Activated naive CD8-positive, alpha-beta T cell treated with anti-CD3 and anti-CD28 coated beads, Interleukin-2, amount 50 U/mL, for 16 hours (primary cell): ENCODE data around the gene PTPRG.

Experiments
- DNase-seq: peaks from one replicate; pipeline ENCODE4 v3.0.0-alpha.2; 2020; ENCODE audit warnings: low read depth, low spot score

Gene PTPRG

GRCh38 chr3:61618231-61618630, 56.9 kb downstream of the PTPRG start:
- no peak for DNase-seq

- DNase-seq, result no peak
Observed at GRCh38 chr3:61618871-61619270, 57.5 kb downstream of the PTPRG start.

GRCh38 chr3:61620073-61620472, 58.7 kb downstream of the PTPRG start:
- no peak for DNase-seq

- DNase-seq, result no peak
Observed at GRCh38 chr3:61624300-61624699, 62.9 kb downstream of the PTPRG start.

GRCh38 chr3:61625429-61625828, 64.1 kb downstream of the PTPRG start:
- DNase-seq, result no peak

GRCh38 chr3:61626484-61626883, 65.1 kb downstream of the PTPRG start:
- DNase-seq, result no peak

- DNase-seq, result no peak
Observed at GRCh38 chr3:61627768-61628185, 66.4 kb downstream of the PTPRG start.

GRCh38 chr3:61628636-61629035, 67.3 kb downstream of the PTPRG start:
- no peak for DNase-seq

GRCh38 chr3:61629442-61629841, 68.1 kb downstream of the PTPRG start:
- DNase-seq, result no peak

GRCh38 chr3:61631108-61631769, 69.9 kb downstream of the PTPRG start:
- DNase-seq, result no peak

- no peak for DNase-seq
Observed at GRCh38 chr3:61632568-61633175, 71.3 kb downstream of the PTPRG start.

GRCh38 chr3:61634678-61635077, 73.3 kb downstream of the PTPRG start:
- no peak for DNase-seq

GRCh38 chr3:61637088-61638051, 76.0 kb downstream of the PTPRG start:
- no peak for DNase-seq

- DNase-seq, result no peak
Observed at GRCh38 chr3:61638741-61639140, 77.4 kb downstream of the PTPRG start.

GRCh38 chr3:61639991-61640390, 78.6 kb downstream of the PTPRG start:
- DNase-seq, result no peak

- DNase-seq, result no peak
Observed at GRCh38 chr3:61645148-61645547, 83.8 kb downstream of the PTPRG start.

GRCh38 chr3:61646360-61646759, 85.0 kb downstream of the PTPRG start:
- DNase-seq, result no peak

- DNase-seq, result no peak
Observed at GRCh38 chr3:61646851-61647525, 85.6 kb downstream of the PTPRG start.

- no peak for DNase-seq
Observed at GRCh38 chr3:61648481-61648880, 87.1 kb downstream of the PTPRG start.

GRCh38 chr3:61649381-61650170, 88.2 kb downstream of the PTPRG start:
- no peak for DNase-seq

- no peak for DNase-seq
Observed at GRCh38 chr3:61650276-61650675, 88.9 kb downstream of the PTPRG start.
